Cardiac muscle cell (in vitro differentiated cells and primary cell): ENCODE results near the gene LCT. TPM values are rescaled to one million over a fixed set of nuclear protein-coding genes. Genes with fewer than 3 reads are reported as not detected.

ENCODE experiments used
- DNase-seq, 2 donors: peaks; one replicate each; pipeline versions ENCODE4 v3.0.0 to v3.0.0-alpha.2; 2010 to 2017; ENCODE audit warnings: low read depth in 1 of 2, low spot score in 1 of 2
- H3K27ac ChIP-seq: fragments of 200-600 bp; sonication (generic); 2 replicates; pipeline ENCODE4 v1.5.1; 2016
- H3K27me3 ChIP-seq: fragments of 200-600 bp; sonication (generic); 2 replicates; pipeline ENCODE4 v1.6.0; 2016; ENCODE audit warnings: control low read depth
- H3K36me3 ChIP-seq: fragments of 200-600 bp; sonication (generic); 2 replicates; pipeline ENCODE4 v1.5.1; 2016; ENCODE audit warnings: control low read depth
- H3K4me1 ChIP-seq: fragments of 200-600 bp; sonication (generic); 2 replicates; pipeline ENCODE4 v1.8.1; 2017; ENCODE audit warnings: low read depth, mild to moderate bottlenecking, mixed run types
- H3K4me3 ChIP-seq: fragments of 200-600 bp; sonication (generic); 2 replicates; pipeline ENCODE4 v1.5.1; 2016; ENCODE audit warnings: mild to moderate bottlenecking
- H3K9me3 ChIP-seq: fragments of 200-600 bp; sonication (generic); 2 replicates; pipeline ENCODE4 v1.5.1; 2017; ENCODE audit warnings: low read depth, mild to moderate bottlenecking, control low read depth
- CTCF ChIP-seq: IDR thresholded peaks from 2 replicates; pipeline ENCODE4 v1.5.1; 2012; ENCODE audit warnings: low read depth, mild to moderate bottlenecking, low read length
- polyA plus RNA-seq: library from polyadenylated mRNA; unstranded; fragments of >200 nt; fragmentation: Nextera tagmentation; extraction: Ambion mirVana; gene quantifications from 2 replicates; pipeline ENCODE4 v1.2.1, GENCODE V29; 2016
- total RNA-seq: library from RNA; depleted of rRNA; stranded (reverse); fragments of >200 nt; gene quantifications from 2 replicates; pipeline ENCODE4 v1.2.3, GENCODE V29; 2016

LCT gene
- total and polyA plus RNA-seq, 2 experiments from 2014 or later, result 0.03 TPM; not detected in 1

- TF ChIP-seq CTCF, result no peak
- H3K4me1 ChIP-seq, result no peaks in the 10 kb centered on the region
- no peaks in the 10 kb centered on the region for H3K27me3 ChIP-seq
- no peak overlapping the region for H3K27ac ChIP-seq
- no peak for DNase-seq
- H3K36me3 ChIP-seq, result peaks cover 69% of the 10 kb centered on the region
- H3K4me3 ChIP-seq, result no peak overlapping the region
- H3K9me3 ChIP-seq, result no peaks in the 10 kb centered on the region
These were observed 80.3 kb downstream of the LCT start for GRCh38 chr2:135756692-135757091.

GRCh38 chr2:135755573-135755972, 81.4 kb downstream of the LCT start:
- Histone ChIP-seq H3K36me3 (peaks cover 63% of the 10 kb centered on the region), H3K27me3 (no peaks in the 10 kb centered on the region), H3K27ac (no peak overlapping the region), H3K4me1 (no peaks in the 10 kb centered on the region), H3K9me3 (no peaks in the 10 kb centered on the region), H3K4me3 (no peak overlapping the region)
- no peak for TF ChIP-seq CTCF
- no peak for DNase-seq

- Histone ChIP-seq H3K36me3 (peaks cover 24% of the 10 kb centered on the region), H3K27me3 (no peaks in the 10 kb centered on the region), H3K4me3 (no peak overlapping the region), H3K27ac (no peak overlapping the region), H3K4me1 (peaks cover 6% of the 10 kb centered on the region), H3K9me3 (no peaks in the 10 kb centered on the region)
- TF ChIP-seq CTCF, result no peak
- peak in 1 of 2 donors; percentile 29 for DNase-seq
These were observed 91.4 kb downstream of the LCT start for GRCh38 chr2:135745545-135745944.

GRCh38 chr2:135744760-135745314, 92.1 kb downstream of the LCT start:
- Histone ChIP-seq H3K27ac (no peak overlapping the region), H3K9me3 (no peaks in the 10 kb centered on the region), H3K4me3 (no peak overlapping the region), H3K36me3 (peaks cover 20% of the 10 kb centered on the region), H3K27me3 (no peaks in the 10 kb centered on the region), H3K4me1 (peaks cover 6% of the 10 kb centered on the region)
- TF ChIP-seq CTCF, result no peak
- peak; percentile 4 to 11 for DNase-seq

- no peak for TF ChIP-seq CTCF
- no peak for DNase-seq
- Histone ChIP-seq H3K9me3 (no peaks in the 10 kb centered on the region), H3K4me1 (peaks cover 6% of the 10 kb centered on the region), H3K36me3 (peaks cover 11% of the 10 kb centered on the region), H3K27me3 (no peaks in the 10 kb centered on the region), H3K27ac (no peak overlapping the region), H3K4me3 (peak overlapping the region; percentile 92)
These were observed 93.1 kb downstream of the LCT start for GRCh38 chr2:135743860-135744259.
